ENCODE data around the gene CCDC146. TPM values are rescaled to one million over a fixed set of nuclear protein-coding genes. Genes with fewer than 3 reads are reported as not detected.

The CCDC146 gene
- total and polyA plus RNA-seq, 2 experiments from 2014 or later: 1.9 to 4.0 TPM

DNA sequence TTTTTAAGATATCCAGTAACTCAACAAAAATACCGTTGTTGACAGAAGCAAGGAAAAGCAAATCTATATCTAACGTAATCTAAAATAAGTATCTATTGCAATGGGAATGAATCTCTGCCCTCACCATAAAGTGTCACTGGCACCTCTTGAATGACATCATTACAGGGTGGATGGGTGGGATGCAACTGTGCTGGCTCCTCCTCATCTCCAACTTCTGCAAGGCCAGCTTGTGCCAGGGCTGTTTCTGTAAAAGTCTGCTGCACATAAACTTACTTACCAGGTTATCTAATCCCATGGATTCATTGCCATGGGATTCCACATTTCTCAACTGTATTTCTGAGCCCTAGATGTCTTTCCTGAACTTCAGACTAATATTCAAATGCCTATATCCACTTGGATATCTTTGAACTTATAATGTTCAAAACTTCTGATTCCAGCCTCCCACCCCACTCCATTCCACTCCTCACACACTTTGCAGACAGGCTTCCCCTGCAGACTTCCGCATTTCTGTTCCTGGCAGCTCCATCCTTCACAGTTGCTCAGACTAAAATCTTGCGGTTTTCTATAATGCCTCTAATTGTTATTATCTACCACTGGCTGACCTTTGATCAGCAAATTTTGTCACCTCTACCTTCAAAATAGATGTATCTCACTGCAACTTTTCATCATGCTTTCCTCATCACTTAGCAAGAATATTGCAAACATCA, 66.5 kb downstream of the CCDC146 start:
- no peak for DNase-seq (ENCODE audit: low spot score)
- no peaks in the 10 kb centered on the region for H4K20me1 ChIP-seq (ENCODE audit: insufficient read depth, poor library complexity, severe bottlenecking)
- H3K9me3 ChIP-seq (ENCODE audit: low read depth): peaks cover 3% of the 10 kb centered on the region
- no peaks in the 10 kb centered on the region for H3K9me2 ChIP-seq (replicated peaks; ENCODE audit: insufficient read depth)
- H3K27ac ChIP-seq: no peak overlapping the region
- no peak overlapping the region for H3K4me3 ChIP-seq
- no peaks in the 10 kb centered on the region for H3K36me3 ChIP-seq (replicated peaks; ENCODE audit: insufficient read depth, low read depth)
- TF ChIP-seq, protein P1, sequence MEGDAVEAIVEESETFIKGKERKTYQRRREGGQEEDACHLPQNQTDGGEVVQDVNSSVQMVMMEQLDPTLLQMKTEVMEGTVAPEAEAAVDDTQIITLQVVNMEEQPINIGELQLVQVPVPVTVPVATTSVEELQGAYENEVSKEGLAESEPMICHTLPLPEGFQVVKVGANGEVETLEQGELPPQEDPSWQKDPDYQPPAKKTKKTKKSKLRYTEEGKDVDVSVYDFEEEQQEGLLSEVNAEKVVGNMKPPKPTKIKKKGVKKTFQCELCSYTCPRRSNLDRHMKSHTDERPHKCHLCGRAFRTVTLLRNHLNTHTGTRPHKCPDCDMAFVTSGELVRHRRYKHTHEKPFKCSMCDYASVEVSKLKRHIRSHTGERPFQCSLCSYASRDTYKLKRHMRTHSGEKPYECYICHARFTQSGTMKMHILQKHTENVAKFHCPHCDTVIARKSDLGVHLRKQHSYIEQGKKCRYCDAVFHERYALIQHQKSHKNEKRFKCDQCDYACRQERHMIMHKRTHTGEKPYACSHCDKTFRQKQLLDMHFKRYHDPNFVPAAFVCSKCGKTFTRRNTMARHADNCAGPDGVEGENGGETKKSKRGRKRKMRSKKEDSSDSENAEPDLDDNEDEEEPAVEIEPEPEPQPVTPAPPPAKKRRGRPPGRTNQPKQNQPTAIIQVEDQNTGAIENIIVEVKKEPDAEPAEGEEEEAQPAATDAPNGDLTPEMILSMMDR (IDR thresholded peaks at IDR 0.05; ENCODE audit: poor library complexity): no peak
- TF ChIP-seq EZH2phosphoT487 (IDR thresholded peaks at IDR 0.05; ENCODE audit: low read depth, severe bottlenecking, unreplicated experiment) (no peak), EZH2 (IDR thresholded peaks at IDR 0.05; ENCODE audit: borderline replicate concordance) (no peak)
- peaks cover 6% of the 10 kb centered on the region for H3K4me1 ChIP-seq (ENCODE audit: insufficient read depth)
- no peak overlapping the region for H3K4me2 ChIP-seq
- WGBS (ENCODE audit: low lambda C conversion rate, missing lambda C conversion rate): 91% methylated on average over 4 of the region's 4 CpGs
- H3K27me3 ChIP-seq: no peaks in the 10 kb centered on the region
- no peak overlapping the region for H2AFZ ChIP-seq
- no peaks in the 10 kb centered on the region for H3K79me2 ChIP-seq

DNA sequence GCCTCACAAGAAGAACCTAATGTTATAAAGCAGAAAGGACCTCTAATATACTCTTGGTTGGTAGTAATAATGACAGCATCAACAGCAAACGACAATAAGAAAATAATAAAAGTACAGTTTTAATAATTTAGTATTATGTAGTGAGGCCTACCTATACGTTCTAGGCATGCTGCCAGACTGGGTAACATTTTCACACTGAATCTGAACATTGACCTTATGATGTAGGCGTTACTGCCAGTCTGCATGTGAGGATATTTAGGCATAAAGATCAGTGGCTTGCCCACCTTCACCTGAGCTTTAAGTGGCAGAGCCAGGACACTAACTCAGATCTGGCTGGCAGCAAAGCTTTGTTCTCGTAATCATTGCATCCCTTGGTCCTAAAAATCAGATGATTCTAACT, 74.7 kb downstream of the CCDC146 start:
- Histone ChIP-seq H3K4me3 (no peak overlapping the region), H3K27me3 (no peaks in the 10 kb centered on the region), H3K4me2 (no peak overlapping the region), H3K9me3 (ENCODE audit: low read depth) (no peaks in the 10 kb centered on the region), H3K36me3 (replicated peaks; ENCODE audit: insufficient read depth, low read depth) (no peaks in the 10 kb centered on the region), H3K4me1 (ENCODE audit: insufficient read depth) (no peaks in the 10 kb centered on the region), H3K27ac (no peak overlapping the region), H4K20me1 (ENCODE audit: insufficient read depth, poor library complexity, severe bottlenecking) (no peaks in the 10 kb centered on the region), H3K9me2 (replicated peaks; ENCODE audit: insufficient read depth) (no peaks in the 10 kb centered on the region), H2AFZ (no peak overlapping the region), H3K79me2 (no peaks in the 10 kb centered on the region)
- no peak for DNase-seq (ENCODE audit: low spot score)
- 91% methylated on average over 4 of the region's 4 CpGs for WGBS (ENCODE audit: low lambda C conversion rate, missing lambda C conversion rate)
- TF ChIP-seq EZH2 (IDR thresholded peaks at IDR 0.05; ENCODE audit: borderline replicate concordance) (no peak), EZH2phosphoT487 (IDR thresholded peaks at IDR 0.05; ENCODE audit: low read depth, severe bottlenecking, unreplicated experiment) (no peak)
- TF ChIP-seq, protein P1 (IDR thresholded peaks at IDR 0.05; ENCODE audit: poor library complexity): no peak

DNA sequence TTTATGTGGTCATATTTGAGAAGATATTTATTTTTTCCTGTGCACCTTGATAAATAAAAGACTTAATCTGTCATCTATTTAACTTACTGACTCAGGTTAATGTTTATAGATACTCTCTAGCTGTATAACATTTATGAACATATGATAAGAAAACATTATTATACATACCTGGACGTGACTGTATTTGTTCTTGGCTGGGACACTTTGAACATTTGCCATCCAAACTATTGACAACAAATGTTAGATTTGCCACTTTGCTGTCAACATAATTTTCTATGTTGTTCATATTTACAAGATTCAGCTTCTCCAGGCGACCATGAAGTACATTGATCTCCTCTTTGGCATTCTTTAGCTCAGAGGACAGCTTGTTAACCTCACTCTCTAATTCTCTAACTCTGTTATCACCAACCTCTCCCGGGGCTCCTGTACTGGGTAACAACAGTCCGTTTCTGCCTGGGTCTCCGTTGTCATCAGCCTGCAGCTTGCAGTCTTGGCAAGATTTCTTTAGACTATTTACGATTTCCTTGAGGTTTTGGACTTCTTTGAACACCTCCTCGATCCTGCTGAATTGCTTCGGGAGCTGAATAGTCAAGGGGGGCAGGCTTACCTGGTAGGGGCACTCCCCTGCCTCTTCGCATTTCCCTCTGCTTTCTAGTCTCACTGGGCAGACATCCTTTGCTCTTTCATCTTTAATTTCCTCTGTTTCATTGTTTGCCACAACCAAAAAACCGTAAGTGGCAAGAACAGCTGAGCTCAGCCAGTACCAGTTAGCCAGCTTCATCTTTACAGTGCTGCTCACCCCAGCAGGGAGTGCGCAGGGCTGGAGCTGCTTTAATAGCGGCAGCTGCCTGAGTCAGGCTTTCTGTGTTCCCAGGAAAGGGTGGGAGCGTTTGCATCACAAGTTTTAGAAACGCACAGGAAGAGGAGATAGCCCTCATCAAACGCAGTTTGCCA, 76.9 kb downstream of the CCDC146 start, which contains the start of gene FGL2:
Gene FGL2, minus strand, starts transcription at position 807 of the 954 bp plus-strand sequence. Its CDS starts 26 bp downstream, at position 781.
- Histone ChIP-seq H3K9me3 (ENCODE audit: low read depth) (no peaks in the 10 kb centered on the region), H3K36me3 (replicated peaks; ENCODE audit: insufficient read depth, low read depth) (no peaks in the 10 kb centered on the region), H3K4me1 (ENCODE audit: insufficient read depth) (no peaks in the 10 kb centered on the region), H3K4me2 (peak within 1 kb of the TSS; percentile 75), H3K9me2 (replicated peaks; ENCODE audit: insufficient read depth) (no peaks in the 10 kb centered on the region), H3K79me2 (no peaks in the 10 kb centered on the region), H4K20me1 (ENCODE audit: insufficient read depth, poor library complexity, severe bottlenecking) (no peaks in the 10 kb centered on the region), H2AFZ (no peak within 1 kb of the TSS), H3K4me3 (no peak within 1 kb of the TSS), H3K27me3 (no peaks in the 10 kb centered on the region), H3K27ac (no peak within 1 kb of the TSS)
- 24% methylated on average over 15 of the region's 15 CpGs for WGBS (ENCODE audit: low lambda C conversion rate, missing lambda C conversion rate)
- peak; percentile 37 for DNase-seq (ENCODE audit: low spot score)
- TF ChIP-seq, protein P1 (IDR thresholded peaks at IDR 0.05; ENCODE audit: poor library complexity): no peak
- TF ChIP-seq EZH2phosphoT487 (IDR thresholded peaks at IDR 0.05; ENCODE audit: low read depth, severe bottlenecking, unreplicated experiment) (no peak), EZH2 (IDR thresholded peaks at IDR 0.05; ENCODE audit: borderline replicate concordance) (no peak)
